Osteocyte (in vitro differentiated cells): ENCODE measurements around the gene NHLRC4. TPM values are rescaled to one million over a fixed set of nuclear protein-coding genes. Genes with fewer than 3 reads are reported as not detected.

Experiments used
- DNase-seq: peaks from one replicate; pipeline ENCODE4 v3.0.0; 2021; ENCODE audit warnings: mixed read lengths; ENCODE audit not compliant: unreplicated experiment; ENCODE audit errors: extremely low spot score
- H3K27ac Mint-ChIP-seq: one replicate; pipeline ENCODE4 v1.8.0; 2021; ENCODE audit warnings: mild to moderate bottlenecking, mixed read lengths; ENCODE audit not compliant: unreplicated experiment
- H3K27me3 Mint-ChIP-seq: one replicate; pipeline ENCODE4 v1.8.0; 2021; ENCODE audit warnings: mixed read lengths; ENCODE audit not compliant: unreplicated experiment
- H3K36me3 Mint-ChIP-seq: one replicate; pipeline ENCODE4 v1.8.0; 2021; ENCODE audit warnings: mixed read lengths; ENCODE audit not compliant: unreplicated experiment
- H3K4me1 Mint-ChIP-seq: one replicate; pipeline ENCODE4 v1.8.0; 2021; ENCODE audit warnings: mixed read lengths; ENCODE audit not compliant: unreplicated experiment
- H3K4me3 Mint-ChIP-seq: one replicate; pipeline ENCODE4 v1.8.0; 2021; ENCODE audit warnings: mild to moderate bottlenecking, moderate library complexity, mixed read lengths; ENCODE audit not compliant: unreplicated experiment
- H3K9me3 Mint-ChIP-seq: one replicate; pipeline ENCODE4 v1.8.0; 2021; ENCODE audit warnings: mixed read lengths; ENCODE audit not compliant: unreplicated experiment
- CTCF ChIP-seq: fragments of 200-600 bp; sonication (generic); IDR thresholded peaks from 2 replicates; pipeline ENCODE4 v1.5.0; 2021; ENCODE audit warnings: antibody characterized with exemption, mild to moderate bottlenecking, moderate library complexity
- total RNA-seq: library from RNA; stranded (reverse); gene quantifications from 2 replicates; pipeline ENCODE4 v1.2.1, GENCODE V29; 2021

NHLRC4 gene
- total RNA-seq, 1 donor from 2014 or later = 1.7 TPM

- H3K4me1 Mint-ChIP-seq = peaks cover 32% of the 10 kb centered on the region
- no peak for TF ChIP-seq CTCF
- peak overlapping the region; percentile 81 for H3K4me3 Mint-ChIP-seq
- H3K27me3 Mint-ChIP-seq = no peaks in the 10 kb centered on the region
- H3K27ac Mint-ChIP-seq = peak overlapping the region; percentile 88
- H3K36me3 Mint-ChIP-seq = no peaks in the 10 kb centered on the region
- DNase-seq = no peak
- no peaks in the 10 kb centered on the region for H3K9me3 Mint-ChIP-seq
Observed at GRCh38 chr16:568401-569258, 1.8 kb downstream of the NHLRC4 start.

GRCh38 chr16:569445-570254 lies 2.8 kb downstream of the NHLRC4 start, which contains the start of gene PIGQ:
PIGQ (plus strand) TSS chr16:569968; CDS start chr16:574075, 4,107 bp downstream.
- Mint-ChIP-seq H3K4me1 (peaks cover 32% of the 10 kb centered on the region), H3K36me3 (no peaks in the 10 kb centered on the region), H3K27me3 (no peaks in the 10 kb centered on the region), H3K27ac (peak within 1 kb of the TSS; percentile 88), H3K4me3 (peak within 1 kb of the TSS; percentile 82), H3K9me3 (no peaks in the 10 kb centered on the region)
- no peak for DNase-seq
- no peak for TF ChIP-seq CTCF

GRCh38 chr16:572865-573650 lies 6.3 kb downstream of the NHLRC4 start:
- H3K36me3 Mint-ChIP-seq = peaks cover 2% of the 10 kb centered on the region
- no peaks in the 10 kb centered on the region for H3K27me3 Mint-ChIP-seq
- DNase-seq = no peak
- H3K4me3 Mint-ChIP-seq = no peak overlapping the region
- no peak overlapping the region for H3K27ac Mint-ChIP-seq
- no peaks in the 10 kb centered on the region for H3K9me3 Mint-ChIP-seq
- no peak for TF ChIP-seq CTCF
- peaks cover 22% of the 10 kb centered on the region for H3K4me1 Mint-ChIP-seq

GRCh38 chr16:574021-574760 lies 7.4 kb downstream of the NHLRC4 start:
- Mint-ChIP-seq H3K4me3 (no peak overlapping the region), H3K27ac (no peak overlapping the region), H3K36me3 (peaks cover 2% of the 10 kb centered on the region), H3K9me3 (no peaks in the 10 kb centered on the region), H3K4me1 (peaks cover 18% of the 10 kb centered on the region), H3K27me3 (no peaks in the 10 kb centered on the region)
- no peak for TF ChIP-seq CTCF
- no peak for DNase-seq
